Measurements from ENCODE around the gene ACOX1. TPM values are rescaled to one million over a fixed set of nuclear protein-coding genes. Genes with fewer than 3 reads are reported as not detected.
A peak's percentile ranks its signal among the peaks of the same experiment; 100 is the strongest.

Gene ACOX1
- total and polyA plus RNA-seq, 2 of the 13 experiments (the other 11 are each of a cell fraction or from before 2014, with no cell fraction given): 86.4 to 120 TPM

GRCh38 chr17:75959839-75960511, 19.0 kb downstream of the ACOX1 start (continued):
- TF ChIP-seq MLXIP (CRISPR knock-in tag; IDR thresholded peaks at IDR 0.05; ENCODE audit: borderline replicate concordance) (no peak), ZNF414 (CRISPR knock-in tag; IDR thresholded peaks at IDR 0.05) (0 out of 2 replicates have a peak, but pooled peaks have one; percentile 44), ZNF44 (CRISPR knock-in tag; IDR thresholded peaks at IDR 0.05) (no peak), PAXIP1 (CRISPR knock-in tag; conservative IDR thresholded peaks at IDR 0.05) (peak; percentile 13; the same call in 1 of the 2 replicates), ZNF256 (CRISPR knock-in tag; conservative IDR thresholded peaks at IDR 0.05) (no peak), KMT2B (CRISPR knock-in tag; IDR thresholded peaks at IDR 0.05) (no peak; the same call in 1 of the 2 replicates), ZNF543 (CRISPR knock-in tag; IDR thresholded peaks at IDR 0.05) (no peak), ZXDC (CRISPR knock-in tag; IDR thresholded peaks at IDR 0.05) (no peak), STAT6 (CRISPR knock-in tag; IDR thresholded peaks at IDR 0.05; ENCODE audit: borderline replicate concordance) (0 out of 2 replicates have a peak, but pooled peaks have one; percentile 49), MBD4 (IDR thresholded peaks at IDR 0.05; ENCODE audit: borderline replicate concordance, low read length) (0 out of 2 replicates have a peak, but pooled peaks have one; percentile 21), ASH2L (IDR thresholded peaks at IDR 0.05; ENCODE audit: insufficient read length, low read depth, low read length) (peak; percentile 44), RFXANK (CRISPR knock-in tag; IDR thresholded peaks at IDR 0.05) (no peak), ZNF589 (CRISPR knock-in tag; conservative IDR thresholded peaks at IDR 0.05) (no peak), SETDB1 (CRISPR knock-in tag; IDR thresholded peaks at IDR 0.05; ENCODE audit: borderline replicate concordance) (no peak), KLF12 (CRISPR knock-in tag; IDR thresholded peaks at IDR 0.05; ENCODE audit: borderline replicate concordance) (no peak)
